A673 (cell line): Measurements from ENCODE around the gene MTERF1.
"Not testable (repeated sequence)": the region's sequence is repeated elsewhere in the genome, so short reads cannot be mapped to it uniquely, and the experiment has no call there.

Experiments used
- EZH2 ChIP-seq: fragments of 200-600 bp; sonication (generic); IDR thresholded peaks from 2 replicates; pipeline ENCODE4 v1.6.1; 2017; ENCODE audit warnings: borderline replicate concordance, low read depth, mild to moderate bottlenecking, mixed read lengths, antibody characterized with exemption, low read length; ENCODE audit not compliant: poor library complexity, severe bottlenecking
- TF ChIP-seq, protein P1 (sequence below): fragments of 300-800, 200-600 bp; sonication (generic); conservative IDR thresholded peaks from 2 replicates; pipeline ENCODE4 v1.5.1; 2017; ENCODE audit warnings: low read depth, mild to moderate bottlenecking, antibody characterized with exemption, low read length, moderate library complexity, mixed read lengths

DNA sequence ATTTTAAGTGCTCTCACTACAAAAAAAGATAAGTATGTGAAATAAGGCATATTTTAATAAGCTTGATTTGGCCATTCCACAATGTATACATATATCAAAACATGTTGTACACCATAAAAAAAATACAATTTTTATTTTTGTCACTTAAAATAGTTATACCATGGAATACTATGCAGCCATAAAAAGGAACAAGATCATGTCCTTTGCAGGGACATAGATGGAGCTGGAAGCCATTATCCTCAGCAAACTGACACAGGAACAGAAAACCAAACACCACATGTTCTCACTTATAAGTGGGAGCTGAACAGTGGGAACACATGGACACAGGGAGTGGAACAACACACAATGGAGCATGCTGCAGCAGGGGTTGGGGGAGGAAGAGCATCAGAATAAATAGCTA lies 15.9 kb downstream of the MTERF1 start:
- TF ChIP-seq, protein P1, sequence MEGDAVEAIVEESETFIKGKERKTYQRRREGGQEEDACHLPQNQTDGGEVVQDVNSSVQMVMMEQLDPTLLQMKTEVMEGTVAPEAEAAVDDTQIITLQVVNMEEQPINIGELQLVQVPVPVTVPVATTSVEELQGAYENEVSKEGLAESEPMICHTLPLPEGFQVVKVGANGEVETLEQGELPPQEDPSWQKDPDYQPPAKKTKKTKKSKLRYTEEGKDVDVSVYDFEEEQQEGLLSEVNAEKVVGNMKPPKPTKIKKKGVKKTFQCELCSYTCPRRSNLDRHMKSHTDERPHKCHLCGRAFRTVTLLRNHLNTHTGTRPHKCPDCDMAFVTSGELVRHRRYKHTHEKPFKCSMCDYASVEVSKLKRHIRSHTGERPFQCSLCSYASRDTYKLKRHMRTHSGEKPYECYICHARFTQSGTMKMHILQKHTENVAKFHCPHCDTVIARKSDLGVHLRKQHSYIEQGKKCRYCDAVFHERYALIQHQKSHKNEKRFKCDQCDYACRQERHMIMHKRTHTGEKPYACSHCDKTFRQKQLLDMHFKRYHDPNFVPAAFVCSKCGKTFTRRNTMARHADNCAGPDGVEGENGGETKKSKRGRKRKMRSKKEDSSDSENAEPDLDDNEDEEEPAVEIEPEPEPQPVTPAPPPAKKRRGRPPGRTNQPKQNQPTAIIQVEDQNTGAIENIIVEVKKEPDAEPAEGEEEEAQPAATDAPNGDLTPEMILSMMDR = not testable (repeated sequence)
- TF ChIP-seq EZH2 = not testable (repeated sequence)
